Stimulated activated CD4-positive, alpha-beta T cell treated with anti-CD3 and anti-CD28 coated beads, Interleukin-4, amount 100 ng/mL, for 48 hours (primary cell): ENCODE results near the gene POLDIP3.

ENCODE experiments used
- DNase-seq, 2 donors: peaks; one replicate each; pipeline ENCODE4 v3.0.0-alpha.2; 2020; ENCODE audit warnings: low read depth in 2 of 2

Gene POLDIP3

GRCh38 chr22:42614312-42615091, at the start of gene POLDIP3:
Gene POLDIP3, minus strand, starts transcription at chr22:42614883. Its CDS starts 26 bp downstream, at chr22:42614857.
- peak; percentile 98 to 99 for DNase-seq

GRCh38 chr22:42661985-42662831, 47.5 kb upstream of the POLDIP3 start:
- DNase-seq = peak; percentile 76 to 85

- DNase-seq = no peak
Observed at GRCh38 chr22:42656578-42656977, 41.9 kb upstream of the POLDIP3 start.

GRCh38 chr22:42655693-42656092, 41.0 kb upstream of the POLDIP3 start:
- no peak for DNase-seq

GRCh38 chr22:42654436-42655073, 39.9 kb upstream of the POLDIP3 start:
- DNase-seq = no peak

- no peak for DNase-seq
Observed at GRCh38 chr22:42653999-42654398, 39.3 kb upstream of the POLDIP3 start.

GRCh38 chr22:42651134-42651533, 36.5 kb upstream of the POLDIP3 start:
- no peak for DNase-seq

- DNase-seq = peak; percentile 77 to 82
Observed at GRCh38 chr22:42649246-42650099, 34.8 kb upstream of the POLDIP3 start, which contains the start of gene CYB5R3. Gene CYB5R3, minus strand, starts transcription at chr22:42649392. Its CDS starts 77 bp downstream, at chr22:42649315.

GRCh38 chr22:42648368-42649245, 33.9 kb upstream of the POLDIP3 start:
- peak in 1 of 2 donors; percentile 12 for DNase-seq

GRCh38 chr22:42648017-42648367, 33.3 kb upstream of the POLDIP3 start:
- no peak for DNase-seq

- no peak for DNase-seq
Observed at GRCh38 chr22:42646569-42647525, 32.2 kb upstream of the POLDIP3 start.

- DNase-seq = no peak
Observed at GRCh38 chr22:42645938-42646568, 31.4 kb upstream of the POLDIP3 start.

GRCh38 chr22:42645341-42645937, 30.8 kb upstream of the POLDIP3 start:
- DNase-seq = no peak

- DNase-seq = no peak
Observed at GRCh38 chr22:42644422-42645340, 30.0 kb upstream of the POLDIP3 start.

GRCh38 chr22:42643634-42644421, 29.1 kb upstream of the POLDIP3 start:
- no peak for DNase-seq
